GM23338 (cell line): ENCODE data around the gene BICDL2. TPM values are rescaled to one million over a fixed set of nuclear protein-coding genes. Genes with fewer than 3 reads are reported as not detected.

Experiments
- ATAC-seq: fragments of 200-7000 bp; cut with Tn5 transposase; 3 replicates; pipeline ENCODE4 v1.9.1; 2020
- DNase-seq: peaks from one replicate; pipeline ENCODE4 v3.0.0-alpha.2; 2015; ENCODE audit warnings: low spot score
- H2AFZ ChIP-seq: fragments of 200-600 bp; sonication (generic); 2 replicates; pipeline ENCODE4 v1.8.0; 2016; ENCODE audit warnings: antibody characterized with exemption, mild to moderate bottlenecking, moderate library complexity
- H3F3A ChIP-seq: fragments of 200-600 bp; sonication (generic); replicated peaks from 2 replicates; pipeline ENCODE4 v1.8.0; 2017; ENCODE audit warnings: antibody characterized with exemption, mixed run types, low read depth
- H3K27ac ChIP-seq: fragments of 200-600 bp; sonication (generic); 2 replicates; pipeline ENCODE4 v1.6.1; 2016; ENCODE audit warnings: low read depth
- H3K27me3 ChIP-seq: fragments of 200-600 bp; sonication (generic); 2 replicates; pipeline ENCODE4 v1.8.0; 2016; ENCODE audit warnings: mild to moderate bottlenecking, mixed run types, moderate library complexity; ENCODE audit not compliant: insufficient read depth
- H3K36me3 ChIP-seq: fragments of 200-600 bp; sonication (generic); 2 replicates; pipeline ENCODE4 v1.8.0; 2016; ENCODE audit warnings: mild to moderate bottlenecking; ENCODE audit not compliant: insufficient read depth
- H3K4me1 ChIP-seq: fragments of 200-600 bp; sonication (generic); 2 replicates; pipeline ENCODE4 v1.8.0; 2016; ENCODE audit warnings: mild to moderate bottlenecking, moderate library complexity; ENCODE audit not compliant: insufficient read depth
- H3K4me2 ChIP-seq: fragments of 200-600 bp; sonication (generic); 2 replicates; pipeline ENCODE4 v1.7.1; 2017; ENCODE audit warnings: mixed run types
- H3K4me3 ChIP-seq: fragments of 200-600 bp; sonication (generic); 2 replicates; pipeline ENCODE4 v1.6.1; 2016; ENCODE audit warnings: mixed run types
- H3K79me2 ChIP-seq: fragments of 200-600 bp; sonication (generic); replicated peaks from 2 replicates; pipeline ENCODE4 v1.8.0; 2017; ENCODE audit warnings: mild to moderate bottlenecking; ENCODE audit not compliant: insufficient read depth
- H3K9me2 ChIP-seq: fragments of 200-600 bp; sonication (generic); 2 replicates; pipeline ENCODE4 v1.8.0; 2017; ENCODE audit not compliant: insufficient read depth
- H4K20me1 ChIP-seq: fragments of 200-600 bp; sonication (generic); replicated peaks from 2 replicates; pipeline ENCODE4 v1.8.0; 2017; ENCODE audit warnings: mild to moderate bottlenecking; ENCODE audit not compliant: insufficient read depth
- H3K27ac Mint-ChIP-seq: 2 replicates; pipeline ENCODE4 v1.8.0; 2020; ENCODE audit warnings: inconsistent platforms, mild to moderate bottlenecking, moderate library complexity, mixed read lengths
- H3K27me3 Mint-ChIP-seq: 3 replicates; pipeline ENCODE4 v1.8.0; 2022; ENCODE audit warnings: low read depth, mild to moderate bottlenecking, moderate library complexity, mixed read lengths, inconsistent platforms; ENCODE audit not compliant: insufficient read depth, poor library complexity
- H3K36me3 Mint-ChIP-seq: 3 replicates; pipeline ENCODE4 v1.8.0; 2021; ENCODE audit warnings: low read depth, mild to moderate bottlenecking, inconsistent platforms, moderate library complexity, mixed read lengths
- H3K4me1 Mint-ChIP-seq: 3 replicates; pipeline ENCODE4 v1.8.0; 2020; ENCODE audit warnings: mild to moderate bottlenecking, inconsistent platforms, mixed read lengths
- H3K4me3 Mint-ChIP-seq: 3 replicates; pipeline ENCODE4 v1.8.0; 2021; ENCODE audit warnings: moderate library complexity, mild to moderate bottlenecking, inconsistent platforms, mixed read lengths
- H3K9me3 Mint-ChIP-seq: 3 replicates; pipeline ENCODE4 v1.8.0; 2020; ENCODE audit warnings: moderate library complexity, mild to moderate bottlenecking, inconsistent platforms, mixed read lengths
- CREB1 ChIP-seq: fragments of 250-450 bp; sonication (Bioruptor Pico); IDR thresholded peaks from 2 replicates; pipeline ENCODE4 v1.5.0; 2020; ENCODE audit warnings: low read depth, mild to moderate bottlenecking, moderate library complexity
- CTCF ChIP-seq, 2 experiments: fragments of 200-600 bp in 1 of 2; sonication (generic) in 1 of 2; conservative IDR thresholded peaks; 2 replicates each; pipeline versions ENCODE4 v1.5.1 to v1.6.1; 2016 to 2017; ENCODE audit warnings: antibody characterized with exemption in 2 of 2, low read depth in 2 of 2, mild to moderate bottlenecking in 2 of 2, moderate library complexity in 1 of 2
- ETS1 ChIP-seq: IDR thresholded peaks from 2 replicates; pipeline ENCODE4 v1.6.1; 2016; ENCODE audit warnings: antibody characterized with exemption
- EZH2 ChIP-seq: fragments of 200-600 bp; sonication (generic); IDR thresholded peaks from one replicate; pipeline ENCODE4 v1.8.0; 2017; ENCODE audit warnings: antibody characterized with exemption, mild to moderate bottlenecking, low read depth; ENCODE audit not compliant: unreplicated experiment
- EZH2phosphoT487 ChIP-seq: fragments of 200-600 bp; sonication (generic); IDR thresholded peaks from one replicate; pipeline ENCODE4 v1.8.1; 2018; ENCODE audit warnings: antibody characterized with exemption; ENCODE audit not compliant: unreplicated experiment
- JUNB ChIP-seq: IDR thresholded peaks from one replicate; pipeline ENCODE4 v1.6.1; 2016; ENCODE audit warnings: antibody characterized with exemption; ENCODE audit not compliant: unreplicated experiment
- NANOG ChIP-seq: IDR thresholded peaks from 2 replicates; pipeline ENCODE4 v1.6.1; 2016; ENCODE audit warnings: antibody characterized with exemption, borderline replicate concordance
- POLR2AphosphoS5 ChIP-seq: IDR thresholded peaks from 2 replicates; pipeline ENCODE4 v1.6.1; 2016; ENCODE audit warnings: antibody characterized with exemption, low read depth
- REST ChIP-seq: IDR thresholded peaks from one replicate; pipeline ENCODE4 v1.6.1; 2018; ENCODE audit warnings: antibody characterized with exemption; ENCODE audit not compliant: unreplicated experiment
- STAT1 ChIP-seq: IDR thresholded peaks from one replicate; pipeline ENCODE4 v1.6.1; 2016; ENCODE audit warnings: antibody characterized with exemption; ENCODE audit not compliant: unreplicated experiment
- ZNF114 ChIP-seq: fragments of 250-450 bp; sonication (Bioruptor Pico); IDR thresholded peaks from 2 replicates; pipeline ENCODE4 v1.5.0; 2020; ENCODE audit warnings: mild to moderate bottlenecking, moderate library complexity
- ZNF331 ChIP-seq: fragments of 250-450 bp; sonication (Bioruptor Pico); IDR thresholded peaks from 2 replicates; pipeline ENCODE4 v1.5.0; 2020; ENCODE audit warnings: low read depth, mild to moderate bottlenecking, moderate library complexity
- ZNF462 ChIP-seq: fragments of 250-450 bp; sonication (Bioruptor Pico); IDR thresholded peaks from 2 replicates; pipeline ENCODE4 v1.5.0; 2020; ENCODE audit warnings: mild to moderate bottlenecking, moderate library complexity
- polyA plus RNA-seq: library from polyadenylated mRNA; unstranded; fragments of >200 nt; fragmentation: Nextera tagmentation; extraction: Ambion mirVana; gene quantifications from 2 replicates; pipeline ENCODE4 v1.2.1, GENCODE V29; 2016
- total RNA-seq: library from RNA; depleted of rRNA; stranded (reverse); fragments of >200 nt; shearing (Covaris generic); gene quantifications from 2 replicates; pipeline ENCODE4 v1.2.3, GENCODE V29; 2014

Gene BICDL2
- total and polyA plus RNA-seq, 2 experiments from 2014 or later: 12.7 to 18.4 TPM

GRCh38 chr16:3026003-3026378 lies 10.8 kb downstream of the BICDL2 start:
- no peak overlapping the region for H3K4me3 ChIP-seq
- H3F3A ChIP-seq: peaks cover 58% of the 10 kb centered on the region
- no peaks in the 10 kb centered on the region for H3K9me2 ChIP-seq
- Mint-ChIP-seq H3K36me3 (peaks cover 55% of the 10 kb centered on the region), H3K27ac (no peak overlapping the region), H3K4me3 (no peak overlapping the region; the same call in 2 of the 3 replicates), H3K27me3 (peaks cover 36% of the 10 kb centered on the region), H3K9me3 (no peaks in the 10 kb centered on the region; the same call in 1 of the 3 replicates), H3K4me1 (peaks cover 34% of the 10 kb centered on the region)
- peaks cover 21% of the 10 kb centered on the region for H4K20me1 ChIP-seq
- peaks cover 12% of the 10 kb centered on the region; the same call in 1 of the 2 replicates for H3K79me2 ChIP-seq
- H3K4me1 ChIP-seq: peaks cover 37% of the 10 kb centered on the region
- DNase-seq: no peak
- no peaks in the 10 kb centered on the region for H3K36me3 ChIP-seq
- peaks cover 16% of the 10 kb centered on the region for H3K27me3 ChIP-seq
- ATAC-seq: no peak
- no peak for TF ChIP-seq EZH2
- no peak for TF ChIP-seq REST
- TF ChIP-seq CREB1 (CRISPR knock-in tag): no peak
- no peak for TF ChIP-seq CTCF (conservative IDR thresholded peaks at IDR 0.05; ENCODE audit: low read depth in 2 of 2)
- TF ChIP-seq ZNF462 (CRISPR knock-in tag): no peak
- no peak for TF ChIP-seq ZNF331
- no peak for TF ChIP-seq POLR2AphosphoS5
- no peak for TF ChIP-seq JUNB
- no peak for TF ChIP-seq ZNF114
- no peak for TF ChIP-seq STAT1
- TF ChIP-seq ETS1: no peak
- no peak for TF ChIP-seq EZH2phosphoT487
- no peak for TF ChIP-seq NANOG
- no peak overlapping the region for H2AFZ ChIP-seq
- H3K27ac ChIP-seq: no peak overlapping the region
- H3K4me2 ChIP-seq: no peak overlapping the region
